Stimulated activated CD4-positive, alpha-beta T cell treated with anti-CD3 and anti-CD28 coated beads, Interleukin-2, amount 100 ng/mL, for 48 hours (primary cell): ENCODE data around the gene TMLHE.
"Not testable (repeated sequence)": the region's sequence is repeated elsewhere in the genome, so short reads cannot be mapped to it uniquely, and the experiment has no call there.

ENCODE experiments used
- DNase-seq, 2 donors: peaks; one replicate each; pipeline ENCODE4 v3.0.0-alpha.2; 2020

The TMLHE gene, protein sequence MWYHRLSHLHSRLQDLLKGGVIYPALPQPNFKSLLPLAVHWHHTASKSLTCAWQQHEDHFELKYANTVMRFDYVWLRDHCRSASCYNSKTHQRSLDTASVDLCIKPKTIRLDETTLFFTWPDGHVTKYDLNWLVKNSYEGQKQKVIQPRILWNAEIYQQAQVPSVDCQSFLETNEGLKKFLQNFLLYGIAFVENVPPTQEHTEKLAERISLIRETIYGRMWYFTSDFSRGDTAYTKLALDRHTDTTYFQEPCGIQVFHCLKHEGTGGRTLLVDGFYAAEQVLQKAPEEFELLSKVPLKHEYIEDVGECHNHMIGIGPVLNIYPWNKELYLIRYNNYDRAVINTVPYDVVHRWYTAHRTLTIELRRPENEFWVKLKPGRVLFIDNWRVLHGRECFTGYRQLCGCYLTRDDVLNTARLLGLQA

DNA sequence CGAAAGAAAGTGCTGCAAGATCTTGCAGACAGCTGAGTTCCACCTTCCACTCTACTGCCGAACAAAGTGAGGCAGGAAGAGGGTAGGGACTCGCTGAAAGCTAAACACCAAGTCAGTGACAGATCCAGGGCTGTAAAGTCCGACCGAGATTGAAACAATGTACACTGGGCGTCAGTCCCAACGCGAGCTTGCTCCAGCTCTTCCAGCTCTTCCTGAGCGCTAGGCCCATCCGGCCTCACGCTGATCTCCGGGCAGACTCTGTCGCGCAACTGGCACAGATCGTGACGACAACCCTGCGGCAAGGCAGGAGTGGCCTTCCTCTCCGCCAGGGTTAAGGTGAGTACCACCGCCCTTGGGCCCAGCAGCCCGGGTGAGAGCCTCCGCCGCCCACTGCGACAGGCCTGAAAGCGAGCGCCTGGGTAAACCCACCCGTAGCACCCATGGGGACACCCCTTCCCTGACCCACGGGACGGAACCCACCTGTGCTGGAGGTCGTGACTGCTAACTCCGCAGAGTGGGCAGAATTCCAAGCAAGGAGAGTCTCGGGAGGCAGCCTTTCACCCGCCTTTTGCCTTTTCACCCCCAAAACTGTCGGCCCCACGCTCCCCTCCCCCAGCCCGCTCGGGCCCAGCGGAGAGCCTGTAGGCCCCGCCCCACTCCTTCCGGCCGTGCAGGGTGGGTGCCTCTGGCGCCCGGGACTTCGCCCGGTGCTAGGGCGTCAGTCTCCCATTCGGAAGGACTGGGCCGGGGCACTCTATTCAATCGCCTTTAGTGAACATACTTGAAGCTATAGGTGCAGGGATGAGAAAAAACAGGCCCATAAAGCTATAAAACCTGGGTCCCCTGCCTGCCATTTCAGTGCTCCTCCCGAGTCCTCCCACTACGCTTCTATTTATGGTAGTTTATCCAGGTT is at the start of gene TMLHE, which contains the start of gene SPRY3:
TSS of gene TMLHE (minus strand) at position 641 of the 913 bp plus-strand sequence. CDS start 67,676 bp downstream, outside the sequence.
TSS of gene SPRY3 (plus strand) at position 275 of the 913 bp plus-strand sequence.
- peak; percentile 47 to 54 for DNase-seq

GRCh38 chrX:155662282-155662681 is 49.5 kb upstream of the TMLHE start:
- DNase-seq: no peak

GRCh38 chrX:155645180-155645579 is 32.4 kb upstream of the TMLHE start:
- no peak for DNase-seq

- no peak for DNase-seq
Measured at GRCh38 chrX:155643240-155643639, 30.5 kb upstream of the TMLHE start.

- not testable (repeated sequence) for DNase-seq
Measured at GRCh38 chrX:155641371-155641770, 28.6 kb upstream of the TMLHE start.

DNA sequence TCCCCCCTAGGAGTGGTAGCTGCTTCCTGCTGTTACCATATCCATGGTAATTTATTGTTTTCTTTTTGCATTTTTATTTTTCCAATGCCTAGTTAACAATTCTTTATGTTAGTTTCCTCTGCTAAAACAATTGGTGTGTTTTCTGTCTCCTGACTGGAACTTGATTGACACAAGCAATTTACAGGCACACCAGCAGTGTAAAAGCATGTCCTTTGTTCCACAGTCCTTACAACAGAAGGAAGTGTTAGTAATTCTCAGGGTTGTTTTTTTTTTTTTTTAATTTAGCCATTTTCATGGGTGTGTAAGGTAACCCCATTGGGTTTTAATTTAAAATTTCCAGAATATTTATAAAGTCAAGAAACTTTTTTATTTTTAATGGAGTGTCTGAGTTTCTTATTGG is 25.0 kb upstream of the TMLHE start:
- DNase-seq: no peak

DNA sequence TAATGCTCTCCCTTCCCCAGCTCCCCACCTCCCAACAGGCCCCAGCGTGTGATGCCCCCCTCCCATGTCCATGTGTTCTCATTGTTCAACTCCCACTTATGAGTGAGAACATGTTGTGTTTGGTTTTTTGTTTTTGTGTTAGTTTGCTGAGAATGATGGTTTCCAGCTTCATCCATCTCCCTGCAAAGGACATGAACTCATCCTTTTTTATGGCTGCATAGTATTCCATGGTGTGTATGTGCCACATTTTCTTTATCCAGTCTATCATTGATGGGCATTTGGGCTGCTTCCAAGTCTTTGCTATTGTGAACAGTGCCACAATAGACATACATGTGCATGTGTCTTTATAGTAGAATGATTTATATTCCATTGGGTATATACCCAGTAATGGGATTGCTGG is 22.3 kb upstream of the TMLHE start:
- not testable (repeated sequence) for DNase-seq

DNA sequence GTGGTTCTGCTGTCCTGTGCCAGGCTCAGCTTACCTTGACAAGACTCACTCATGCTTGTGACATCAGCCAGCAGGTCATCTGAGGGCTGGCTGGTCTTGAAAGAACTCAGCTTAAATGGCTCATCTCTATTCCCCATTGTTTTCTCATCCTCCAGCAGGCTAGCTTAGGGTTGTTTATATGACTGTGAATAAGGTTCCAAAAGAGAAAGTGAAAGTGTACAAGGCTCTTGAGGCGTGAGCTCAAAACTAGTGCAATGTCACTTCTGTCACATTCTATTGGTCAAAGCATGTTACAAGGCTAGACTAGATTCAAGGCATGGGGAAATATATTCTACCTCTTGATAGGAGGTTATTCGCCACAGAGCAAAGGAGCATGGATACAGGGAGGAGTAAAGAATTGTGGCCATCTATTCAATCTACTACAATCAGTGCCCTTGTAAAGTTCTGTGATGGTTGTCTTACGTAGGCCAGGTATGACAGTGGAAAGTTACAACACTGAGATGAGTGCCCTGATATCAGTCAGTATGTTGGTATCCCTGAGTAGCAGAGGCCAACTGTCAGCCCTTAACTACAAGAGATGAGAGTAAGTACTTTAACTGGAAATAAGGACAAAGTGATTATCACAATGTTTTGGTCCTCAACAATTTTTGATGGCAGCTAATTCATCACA is 19.8 kb upstream of the TMLHE start:
- DNase-seq: no peak

DNA sequence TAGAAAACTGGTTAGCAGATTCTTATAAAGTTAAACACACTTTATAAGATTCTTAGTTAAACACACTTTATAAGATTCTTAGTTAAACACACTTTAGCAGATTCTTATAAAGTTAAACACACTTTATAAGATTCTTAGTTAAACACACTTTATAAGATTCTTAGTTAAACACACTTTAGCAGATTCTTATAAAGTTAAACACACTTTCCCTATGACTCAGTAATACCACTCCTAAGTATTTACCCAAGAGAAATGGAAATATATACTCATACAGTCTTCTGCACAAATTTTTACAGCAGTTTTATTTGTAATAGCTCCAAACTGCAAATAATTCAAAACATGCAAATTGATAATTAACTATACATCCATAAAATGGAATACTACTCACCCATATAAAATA is 7.4 kb upstream of the TMLHE start:
- DNase-seq: not testable (repeated sequence)

- no peak for DNase-seq
Measured at GRCh38 chrX:155615938-155616337, 3.2 kb upstream of the TMLHE start.

GRCh38 chrX:155613927-155614559 is 1.3 kb upstream of the TMLHE start:
- DNase-seq: no peak

GRCh38 chrX:155611302-155611701 is 1.4 kb downstream of the TMLHE start:
- no peak for DNase-seq

DNA sequence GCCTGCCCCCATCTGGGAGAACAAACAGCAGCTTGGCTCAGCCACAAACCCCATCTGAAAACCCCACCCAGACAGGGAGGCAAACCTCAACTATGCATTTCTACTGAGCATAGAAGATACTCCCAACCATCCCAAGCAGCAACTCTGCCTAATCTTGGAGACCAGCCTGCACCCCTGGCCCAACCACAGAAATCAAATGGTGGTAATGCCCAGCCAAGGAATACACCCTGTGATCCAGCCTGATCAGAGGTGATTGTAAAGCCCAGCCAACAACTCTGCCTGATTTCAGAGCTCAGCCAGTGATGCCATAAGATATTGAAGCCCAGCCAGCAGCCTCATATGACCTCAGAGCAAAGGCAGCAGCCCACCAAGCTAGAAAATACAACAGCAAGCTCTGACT is 19.8 kb downstream of the TMLHE start:
- DNase-seq: no peak

DNA sequence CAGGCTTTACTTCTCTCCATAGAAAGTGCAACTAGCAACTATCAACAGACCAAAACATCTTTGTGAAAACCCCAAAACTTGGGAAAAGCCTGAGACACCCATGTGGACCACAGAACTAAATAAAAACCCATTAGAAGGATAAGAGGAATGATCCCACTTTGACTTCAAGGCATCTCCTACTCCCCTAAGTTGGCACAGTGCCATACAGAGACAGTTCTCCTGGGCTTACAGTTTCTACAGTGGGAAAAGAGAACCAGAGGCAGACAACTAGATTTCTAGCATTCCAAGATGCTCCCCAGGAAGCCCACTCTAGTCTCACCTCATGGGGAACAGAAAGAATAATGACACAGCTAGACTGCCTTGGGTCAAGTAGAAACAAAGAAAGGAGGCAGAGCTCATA is 20.4 kb downstream of the TMLHE start:
- no peak for DNase-seq

- DNase-seq: no peak
Measured at GRCh38 chrX:155577682-155578081, 35.1 kb downstream of the TMLHE start.

DNA sequence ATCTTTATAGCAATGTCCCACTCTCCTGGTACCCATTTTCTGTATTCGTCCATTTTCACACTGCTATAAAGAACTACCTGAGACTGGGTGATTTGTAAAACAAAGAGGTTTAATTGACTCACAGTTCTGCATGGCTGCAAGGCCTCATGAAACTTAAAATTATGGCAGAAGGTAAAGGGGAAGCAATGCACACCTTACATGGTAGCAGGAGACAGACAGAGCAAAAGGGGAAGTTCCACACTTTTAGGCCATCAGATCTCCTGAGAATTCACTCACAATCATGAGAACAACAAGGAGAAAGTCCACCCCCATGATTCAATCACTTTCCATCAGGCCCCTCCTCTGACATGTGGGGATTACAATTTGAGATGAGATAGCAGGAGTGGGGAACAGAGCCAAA is 49.7 kb downstream of the TMLHE start:
- DNase-seq: no peak

GRCh38 chrX:155544881-155545280 is 67.9 kb downstream of the TMLHE start:
- no peak for DNase-seq

DNA sequence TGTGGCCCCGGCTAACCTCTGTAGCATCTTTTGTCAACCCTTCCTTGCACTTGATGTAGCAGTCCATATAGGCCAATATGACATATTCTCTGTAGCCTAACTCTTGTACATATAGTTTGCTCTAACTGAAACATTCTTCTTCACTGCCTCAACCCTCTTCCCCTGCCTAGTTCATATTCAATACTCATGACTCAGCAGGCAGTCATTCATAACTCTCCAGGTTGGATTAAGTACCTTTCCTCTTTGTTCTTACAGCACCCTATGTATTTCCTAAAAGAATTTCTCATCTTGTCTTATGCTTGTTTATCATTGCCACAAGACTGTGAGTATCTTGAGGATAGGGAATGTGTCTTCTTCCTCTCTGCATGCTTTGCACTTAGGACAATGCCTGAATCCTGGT is 76.9 kb downstream of the TMLHE start:
- DNase-seq: no peak

DNA sequence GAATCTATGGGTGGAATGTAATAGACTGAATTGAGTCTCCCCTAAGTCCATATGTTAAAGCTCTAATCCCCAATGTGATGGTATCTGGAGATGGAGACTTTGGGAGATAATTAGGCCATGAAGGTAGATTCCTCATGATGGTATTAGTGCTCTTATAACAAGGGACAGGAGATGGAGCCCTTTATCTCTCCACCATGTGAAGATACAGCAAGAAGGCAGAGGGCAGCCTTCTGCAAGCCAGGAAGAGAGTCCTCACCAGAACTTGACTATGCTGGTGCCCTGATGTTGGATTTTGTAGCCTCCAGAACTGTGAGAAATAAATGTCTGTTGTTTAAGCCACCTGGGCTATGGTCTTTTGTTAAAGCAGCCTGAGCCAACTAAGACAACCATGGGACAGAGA is 78.0 kb downstream of the TMLHE start:
- no peak for DNase-seq

DNA sequence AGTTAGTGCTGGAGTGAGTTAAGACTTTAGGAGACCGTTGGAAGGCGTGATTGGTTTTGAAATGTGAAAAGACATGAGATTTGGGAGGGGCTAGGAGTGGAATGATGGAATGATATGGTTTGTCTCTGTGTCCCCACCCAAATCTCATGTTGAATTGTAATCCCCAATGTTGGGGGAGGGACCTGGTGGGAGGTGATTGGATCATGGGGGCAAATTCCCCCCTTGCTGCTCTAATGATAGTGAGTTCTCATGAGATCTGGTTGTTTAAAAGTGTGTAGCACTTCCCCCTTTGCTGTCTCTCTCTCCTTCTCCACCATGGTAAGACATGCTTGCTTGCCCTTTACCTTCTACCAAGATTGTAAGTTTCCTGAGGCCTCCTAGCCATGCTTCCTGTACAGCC is 85.7 kb downstream of the TMLHE start:
- not testable (repeated sequence) for DNase-seq

- no peak for DNase-seq
Measured at GRCh38 chrX:155514225-155514624, 98.5 kb downstream of the TMLHE start.

- no peak for DNase-seq
Measured at GRCh38 chrX:155505296-155505695, 107.5 kb downstream of the TMLHE start.

GRCh38 chrX:155495134-155495533 is 117.6 kb downstream of the TMLHE start:
- DNase-seq: not testable (repeated sequence)
